GM06990 (cell line): Measurements from ENCODE around the gene PDZRN3.

ENCODE experiments used
- DNase-seq: peaks from one replicate; pipeline ENCODE4 v3.0.0-alpha.2; 2011; ENCODE audit not compliant: insufficient read length; ENCODE audit errors: extremely low read depth
- H3K27me3 ChIP-seq: replicated peaks from 2 replicates; pipeline ENCODE4 v1.6.0; 2011; ENCODE audit warnings: low read length; ENCODE audit not compliant: control insufficient read depth, insufficient read depth
- H3K36me3 ChIP-seq: 2 replicates; pipeline ENCODE4 v1.5.1; 2011; ENCODE audit warnings: low read length; ENCODE audit not compliant: control insufficient read depth, insufficient read depth
- H3K4me3 ChIP-seq: replicated peaks from 2 replicates; pipeline ENCODE4 v1.5.1; 2011; ENCODE audit warnings: low read depth, mild to moderate bottlenecking, control low read depth, low read length
- TF ChIP-seq, protein P1 (sequence below): IDR thresholded peaks from 2 replicates; pipeline ENCODE4 v1.5.1; 2011; ENCODE audit warnings: low read length, control low read depth, mild to moderate bottlenecking, inconsistent platforms; ENCODE audit not compliant: insufficient read depth, poor library complexity, severe bottlenecking

PDZRN3 gene

GRCh38 chr3:73605861-73606260 is 18.9 kb downstream of the PDZRN3 start:
- Histone ChIP-seq H3K4me3 (no peak overlapping the region), H3K27me3 (no peaks in the 10 kb centered on the region; the same call in none of the 2 replicates), H3K36me3 (no peaks in the 10 kb centered on the region)
- TF ChIP-seq, protein P1, sequence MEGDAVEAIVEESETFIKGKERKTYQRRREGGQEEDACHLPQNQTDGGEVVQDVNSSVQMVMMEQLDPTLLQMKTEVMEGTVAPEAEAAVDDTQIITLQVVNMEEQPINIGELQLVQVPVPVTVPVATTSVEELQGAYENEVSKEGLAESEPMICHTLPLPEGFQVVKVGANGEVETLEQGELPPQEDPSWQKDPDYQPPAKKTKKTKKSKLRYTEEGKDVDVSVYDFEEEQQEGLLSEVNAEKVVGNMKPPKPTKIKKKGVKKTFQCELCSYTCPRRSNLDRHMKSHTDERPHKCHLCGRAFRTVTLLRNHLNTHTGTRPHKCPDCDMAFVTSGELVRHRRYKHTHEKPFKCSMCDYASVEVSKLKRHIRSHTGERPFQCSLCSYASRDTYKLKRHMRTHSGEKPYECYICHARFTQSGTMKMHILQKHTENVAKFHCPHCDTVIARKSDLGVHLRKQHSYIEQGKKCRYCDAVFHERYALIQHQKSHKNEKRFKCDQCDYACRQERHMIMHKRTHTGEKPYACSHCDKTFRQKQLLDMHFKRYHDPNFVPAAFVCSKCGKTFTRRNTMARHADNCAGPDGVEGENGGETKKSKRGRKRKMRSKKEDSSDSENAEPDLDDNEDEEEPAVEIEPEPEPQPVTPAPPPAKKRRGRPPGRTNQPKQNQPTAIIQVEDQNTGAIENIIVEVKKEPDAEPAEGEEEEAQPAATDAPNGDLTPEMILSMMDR = no peak
- no peak for DNase-seq

- TF ChIP-seq, protein P1 = no peak
- no peak overlapping the region for H3K4me3 ChIP-seq
- H3K36me3 ChIP-seq = no peaks in the 10 kb centered on the region
- no peak for DNase-seq
- H3K27me3 ChIP-seq = no peaks in the 10 kb centered on the region; the same call in none of the 2 replicates
Measured at GRCh38 chr3:73605412-73605811, 19.3 kb downstream of the PDZRN3 start.

DNA sequence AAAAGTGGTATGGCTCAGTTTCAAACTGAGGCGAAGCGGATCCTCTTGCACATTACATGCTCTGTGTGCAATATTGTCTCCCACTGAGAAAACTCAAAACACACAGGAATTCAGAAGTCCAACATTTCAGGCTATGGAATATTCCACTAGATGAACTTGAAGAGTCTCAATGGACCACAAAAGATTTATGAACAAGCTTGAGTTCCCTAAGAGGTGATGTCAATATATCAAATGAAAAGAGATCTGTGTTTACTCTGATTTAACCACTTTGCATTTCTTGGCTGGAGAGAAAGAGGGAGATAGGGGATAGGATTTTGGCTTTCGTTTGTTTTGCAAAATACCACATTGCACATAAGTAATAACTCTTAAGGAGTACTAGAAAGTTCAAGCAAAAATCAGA is 20.3 kb downstream of the PDZRN3 start:
- TF ChIP-seq, protein P1 = no peak
- Histone ChIP-seq H3K4me3 (no peak overlapping the region), H3K27me3 (no peaks in the 10 kb centered on the region; the same call in none of the 2 replicates), H3K36me3 (no peaks in the 10 kb centered on the region)
- no peak for DNase-seq

DNA sequence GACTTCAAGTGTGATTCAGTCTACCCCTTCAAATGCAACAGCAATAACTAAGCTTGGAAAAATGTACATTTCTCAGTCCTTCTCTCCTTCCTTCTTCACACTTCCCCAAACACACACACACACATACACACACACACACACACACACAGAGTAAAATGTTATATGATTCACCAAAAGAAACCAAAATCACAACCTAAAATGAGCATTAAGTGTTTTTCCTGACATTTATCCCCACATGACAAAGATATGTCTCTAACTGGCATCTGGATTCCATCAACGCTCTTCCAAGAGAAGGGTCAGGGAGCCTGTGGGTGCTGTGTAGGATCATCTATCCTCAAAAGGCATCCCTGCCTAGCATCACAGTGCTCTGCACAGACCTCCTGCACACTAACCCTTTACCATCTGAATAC is 21.0 kb downstream of the PDZRN3 start:
- TF ChIP-seq, protein P1 = no peak
- no peak for DNase-seq
- no peaks in the 10 kb centered on the region for H3K36me3 ChIP-seq
- no peak overlapping the region for H3K4me3 ChIP-seq
- no peaks in the 10 kb centered on the region; the same call in none of the 2 replicates for H3K27me3 ChIP-seq

DNA sequence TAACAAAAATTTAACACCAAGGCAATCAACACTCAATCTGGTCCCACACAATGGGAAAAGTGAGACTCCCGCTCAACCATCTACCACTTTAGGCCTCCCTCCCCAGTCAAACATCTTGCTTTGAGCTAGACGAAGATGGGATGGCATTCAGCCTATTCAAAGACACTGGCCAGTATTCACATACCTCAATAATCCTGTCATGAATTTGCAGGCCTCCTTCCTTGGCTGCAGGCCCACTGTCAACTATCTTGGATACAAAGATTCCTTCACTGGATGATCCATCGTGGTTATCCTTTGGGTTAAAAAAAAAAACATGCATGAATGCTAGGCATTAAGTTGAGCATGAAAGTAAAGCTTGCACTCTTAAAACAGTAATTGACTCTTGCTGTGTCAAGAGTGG is 22.6 kb downstream of the PDZRN3 start:
- Histone ChIP-seq H3K27me3 (no peaks in the 10 kb centered on the region; the same call in 1 of the 2 replicates), H3K4me3 (no peak overlapping the region), H3K36me3 (no peaks in the 10 kb centered on the region)
- TF ChIP-seq, protein P1 = no peak
- DNase-seq = no peak

DNA sequence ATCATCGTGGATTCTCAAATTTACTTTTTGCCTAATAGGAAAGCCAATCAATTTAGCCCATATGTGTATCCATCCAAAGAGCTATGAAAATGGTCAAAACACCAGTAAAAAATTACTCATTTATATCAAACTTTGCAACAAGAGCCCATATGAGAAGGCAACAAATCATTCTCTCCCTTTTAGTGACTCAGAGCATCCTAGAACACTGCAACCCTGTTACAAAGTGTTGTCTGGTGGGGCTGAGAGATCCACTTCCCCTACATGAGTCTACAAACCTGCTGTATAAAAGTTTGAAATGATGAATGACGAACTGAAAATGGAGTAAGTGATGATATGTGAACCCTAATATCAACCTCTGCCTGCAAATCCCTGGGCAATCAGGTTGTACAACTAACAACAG is 23.3 kb downstream of the PDZRN3 start:
- DNase-seq = no peak
- H3K4me3 ChIP-seq = no peak overlapping the region

More for the DNA sequence above, 23.3 kb downstream of the PDZRN3 start:
- TF ChIP-seq, protein P1 = no peak
- H3K36me3 ChIP-seq = no peaks in the 10 kb centered on the region
- H3K27me3 ChIP-seq = no peaks in the 10 kb centered on the region; the same call in 1 of the 2 replicates
